ENCODE data around the gene CLCN1. TPM values are rescaled to one million over a fixed set of nuclear protein-coding genes. Genes with fewer than 3 reads are reported as not detected.

CLCN1 gene
- total RNA-seq, 4 donors from 2014 or later = 0.92 to 2.9 (median 1.7) TPM

DNA sequence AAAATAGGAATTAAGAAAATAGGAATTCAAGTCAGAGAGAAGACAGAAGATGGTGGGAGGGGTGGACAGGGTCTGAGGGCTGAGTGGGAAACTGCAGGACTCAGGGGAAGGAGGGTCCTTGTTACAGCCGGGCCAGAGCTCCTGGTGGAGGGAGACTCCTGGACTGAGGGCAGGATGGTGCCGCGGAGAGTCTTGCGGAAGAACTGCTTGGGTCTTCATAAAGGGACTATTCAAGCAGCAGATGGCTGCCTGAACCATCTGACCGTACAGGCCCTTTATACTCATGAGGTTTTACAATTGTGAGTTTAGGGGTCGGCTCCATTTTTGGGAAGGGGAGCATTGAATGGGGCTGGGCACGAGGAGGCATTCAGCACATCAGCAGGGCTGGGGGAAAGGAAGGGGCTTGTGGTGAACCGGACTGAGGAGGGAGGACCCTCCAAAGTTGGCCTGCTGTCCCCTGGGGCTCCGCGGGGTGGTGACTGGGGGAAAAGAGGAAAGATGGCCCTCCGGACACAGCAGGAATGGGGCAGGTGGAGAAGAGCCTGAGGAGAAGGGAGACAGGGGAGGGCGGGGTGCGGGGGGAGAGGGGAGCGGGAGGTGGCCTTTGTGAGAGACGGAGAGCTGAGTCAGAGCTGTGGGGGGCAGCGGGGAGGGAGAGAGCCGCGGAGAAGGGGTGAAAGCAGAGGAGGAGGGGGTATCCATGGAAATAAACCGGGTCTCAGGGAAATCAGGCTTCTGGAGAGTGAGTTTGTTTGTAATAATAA is 45.1 kb downstream of the CLCN1 start:
- Histone ChIP-seq H3K9me3 (no peaks in the 10 kb centered on the region), H3K4me1 (peaks cover 5 to 10% of the 10 kb centered on the region in 2 donors), H3K36me3 (no peaks in the 10 kb centered on the region), H3K27ac (no peak overlapping the region), H3K27me3 (peaks cover 29 to 43% (median 39%) of the 10 kb centered on the region in 3 donors), H3K4me3 (no peak overlapping the region)
- in situ Hi-C loops (cut with MboI; ENCODE audit: low sequenced_read_pairs in 4 of 4) = no loop called here
- intact Hi-C loops (cut with DNase I; ENCODE audit: low total_unique reads) = no loop called here
- no peak for TF ChIP-seq POLR2A (IDR thresholded peaks at IDR 0.05)
- TF ChIP-seq, protein P1, sequence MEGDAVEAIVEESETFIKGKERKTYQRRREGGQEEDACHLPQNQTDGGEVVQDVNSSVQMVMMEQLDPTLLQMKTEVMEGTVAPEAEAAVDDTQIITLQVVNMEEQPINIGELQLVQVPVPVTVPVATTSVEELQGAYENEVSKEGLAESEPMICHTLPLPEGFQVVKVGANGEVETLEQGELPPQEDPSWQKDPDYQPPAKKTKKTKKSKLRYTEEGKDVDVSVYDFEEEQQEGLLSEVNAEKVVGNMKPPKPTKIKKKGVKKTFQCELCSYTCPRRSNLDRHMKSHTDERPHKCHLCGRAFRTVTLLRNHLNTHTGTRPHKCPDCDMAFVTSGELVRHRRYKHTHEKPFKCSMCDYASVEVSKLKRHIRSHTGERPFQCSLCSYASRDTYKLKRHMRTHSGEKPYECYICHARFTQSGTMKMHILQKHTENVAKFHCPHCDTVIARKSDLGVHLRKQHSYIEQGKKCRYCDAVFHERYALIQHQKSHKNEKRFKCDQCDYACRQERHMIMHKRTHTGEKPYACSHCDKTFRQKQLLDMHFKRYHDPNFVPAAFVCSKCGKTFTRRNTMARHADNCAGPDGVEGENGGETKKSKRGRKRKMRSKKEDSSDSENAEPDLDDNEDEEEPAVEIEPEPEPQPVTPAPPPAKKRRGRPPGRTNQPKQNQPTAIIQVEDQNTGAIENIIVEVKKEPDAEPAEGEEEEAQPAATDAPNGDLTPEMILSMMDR (IDR thresholded peaks at IDR 0.05 in 4 of 5, conservative IDR thresholded peaks at IDR 0.05 in 1 of 5) = no peak
- no peak for DNase-seq
- no peak for ATAC-seq

DNA sequence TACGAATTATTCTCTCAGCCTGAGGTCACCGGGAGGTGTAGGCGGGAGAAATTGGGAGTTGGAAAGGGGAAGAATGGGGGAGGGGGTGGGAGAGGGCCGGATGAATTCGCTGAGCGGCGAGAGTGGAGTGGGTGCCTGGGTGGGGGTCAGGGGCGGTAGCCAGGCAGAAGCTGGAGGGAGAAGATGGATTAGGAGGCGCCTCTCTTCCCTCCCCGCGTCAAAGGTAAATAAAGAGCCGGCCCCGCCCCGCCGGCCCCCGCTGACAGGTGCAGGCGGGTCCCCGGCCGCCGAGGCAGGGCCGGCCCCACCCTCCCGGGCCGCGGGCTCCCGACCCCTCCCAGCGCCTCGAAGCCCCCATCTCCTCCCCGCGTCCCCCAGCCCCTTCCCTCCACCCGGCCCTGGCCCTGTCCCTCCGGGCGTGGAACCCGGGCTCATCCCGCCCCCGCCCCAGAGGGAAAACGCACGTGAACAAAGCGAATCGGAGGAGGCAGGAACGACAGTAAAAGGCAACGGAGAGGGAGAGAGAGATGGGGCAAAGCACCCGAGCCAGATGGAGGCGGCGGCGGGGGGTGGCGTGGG is 45.7 kb downstream of the CLCN1 start:
- no peaks in the 10 kb centered on the region for H3K36me3 ChIP-seq
- intact Hi-C loops (cut with DNase I; ENCODE audit: low total_unique reads) (no loop called here), in situ Hi-C loops (cut with MboI; ENCODE audit: low sequenced_read_pairs in 4 of 4) (no loop called here)
- H3K4me3 ChIP-seq = peak overlapping the region; percentile 53 to 65 (median 58)
- H3K27ac ChIP-seq = no peak overlapping the region
- TF ChIP-seq, protein P1 (IDR thresholded peaks at IDR 0.05 in 4 of 5, conservative IDR thresholded peaks at IDR 0.05 in 1 of 5) = no peak
- no peak for TF ChIP-seq POLR2A (IDR thresholded peaks at IDR 0.05)
- DNase-seq = no peak
- H3K9me3 ChIP-seq = no peaks in the 10 kb centered on the region
- H3K4me1 ChIP-seq = peaks cover 5 to 10% of the 10 kb centered on the region in 2 donors
- ATAC-seq = no peak
- H3K27me3 ChIP-seq = peaks cover 29 to 43% (median 39%) of the 10 kb centered on the region in 3 donors

DNA sequence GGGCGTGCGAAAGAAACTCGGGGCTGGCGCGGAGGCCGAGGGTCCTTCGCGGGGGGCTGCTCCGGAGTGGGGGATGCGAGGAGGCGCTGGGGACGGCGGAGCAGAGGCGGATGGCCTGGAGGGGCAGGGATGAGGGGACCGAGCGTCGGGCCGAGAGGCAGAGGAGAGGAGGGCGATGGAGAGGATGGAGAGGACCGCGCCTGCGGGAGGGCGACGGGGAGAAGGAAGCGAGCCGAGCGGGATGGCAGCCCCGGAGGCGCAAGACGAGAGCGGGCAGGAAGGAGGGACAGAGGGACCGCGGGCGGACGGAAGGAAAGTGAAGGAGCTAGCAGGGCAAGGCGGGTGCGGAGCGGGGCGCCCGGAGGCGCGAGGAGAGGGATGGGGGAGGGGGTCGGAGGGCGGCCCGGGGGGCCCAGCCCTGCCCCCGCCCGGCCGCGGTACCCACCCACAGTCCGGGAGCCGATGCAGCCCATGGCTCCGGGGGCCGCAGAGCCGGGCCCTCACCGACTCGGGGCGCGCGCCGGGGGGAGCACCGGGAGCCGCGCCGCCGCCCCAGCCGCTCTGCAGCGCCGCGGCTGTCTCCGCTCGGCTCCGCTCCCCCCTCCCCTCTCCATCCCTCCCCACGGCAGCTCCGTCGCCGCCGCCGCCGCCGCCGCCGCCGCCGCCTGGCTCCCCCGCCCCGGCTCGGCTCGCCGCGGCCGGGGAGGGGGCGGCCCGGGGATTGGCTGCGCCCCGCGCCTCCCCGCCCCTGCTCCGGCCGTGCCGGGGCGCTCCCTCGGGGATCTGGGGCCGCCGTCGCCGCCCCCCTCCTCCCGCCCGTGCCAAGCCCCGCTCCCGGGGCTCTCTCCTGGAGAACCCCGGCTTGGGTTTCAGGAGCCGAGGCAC is 46.5 kb downstream of the CLCN1 start, which contains the start of gene FAM131B:
Gene FAM131B, minus strand, starts transcription at position 583 of the 885 bp plus-strand sequence. Its CDS starts 110 bp downstream, at position 473.
- TF ChIP-seq, protein P1 (IDR thresholded peaks at IDR 0.05 in 4 of 5, conservative IDR thresholded peaks at IDR 0.05 in 1 of 5) = no peak
- TF ChIP-seq POLR2A (IDR thresholded peaks at IDR 0.05) = no peak
- H3K4me3 ChIP-seq = peak within 1 kb of the TSS; percentile 53 to 65 (median 58)
- H3K4me1 ChIP-seq = peaks cover 5 to 10% of the 10 kb centered on the region in 2 donors
- peaks cover 29 to 43% (median 39%) of the 10 kb centered on the region in 3 donors for H3K27me3 ChIP-seq
- in situ Hi-C loops (cut with MboI; ENCODE audit: low sequenced_read_pairs in 4 of 4) (no loop called here), intact Hi-C loops (cut with DNase I; ENCODE audit: low total_unique reads) (no loop called here)
- DNase-seq (no peak), ATAC-seq (peak in 1 of 2 donors; percentile 32)
- H3K9me3 ChIP-seq = no peaks in the 10 kb centered on the region
- H3K27ac ChIP-seq = no peak within 1 kb of the TSS
- H3K36me3 ChIP-seq = no peaks in the 10 kb centered on the region

DNA sequence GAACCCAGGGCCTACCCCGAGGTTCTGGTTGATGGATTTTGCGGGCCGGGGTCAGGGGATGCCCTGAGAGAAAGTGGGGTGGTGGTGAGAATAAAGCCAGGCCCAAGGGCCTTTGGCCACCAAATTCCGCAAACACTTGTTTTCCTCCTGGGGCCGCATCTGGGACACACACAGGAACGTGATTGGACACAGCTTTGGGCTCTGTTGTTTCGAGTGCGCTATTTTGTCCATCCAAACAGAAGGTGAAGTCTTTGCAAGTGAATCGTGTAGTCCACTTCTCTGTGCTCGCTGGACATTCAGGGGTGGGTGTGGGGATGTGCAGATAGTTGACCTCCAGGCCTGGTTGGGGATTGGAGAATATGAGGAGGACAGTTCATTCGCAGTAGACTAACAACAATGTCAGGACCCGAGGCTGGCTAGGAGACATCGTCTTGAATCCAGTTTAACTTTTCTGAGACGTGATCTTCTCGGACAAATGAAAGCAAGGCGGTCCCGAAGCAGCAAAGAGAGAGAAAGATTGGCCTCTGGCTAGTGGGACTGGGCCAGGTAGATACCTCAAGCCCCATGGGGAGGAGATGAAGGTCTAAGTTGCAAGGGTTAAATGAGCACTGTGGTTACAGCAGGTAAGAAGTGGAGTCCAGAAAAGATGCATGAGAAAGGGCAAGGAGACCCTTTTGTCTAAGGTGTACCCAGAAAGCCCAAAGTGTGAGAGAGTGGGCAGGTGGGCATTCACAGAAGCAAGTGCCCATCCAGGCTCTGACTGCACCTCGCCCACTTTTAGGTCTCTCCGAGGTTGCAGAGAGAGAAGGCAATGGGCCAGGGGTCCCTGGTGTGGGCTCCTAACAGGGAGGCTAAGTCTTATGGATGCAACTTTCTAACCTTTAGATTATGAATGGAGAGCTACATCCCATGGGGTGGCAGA is 47.4 kb downstream of the CLCN1 start:
- intact Hi-C loops (cut with DNase I; ENCODE audit: low total_unique reads) (no loop called here), in situ Hi-C loops (cut with MboI; ENCODE audit: low sequenced_read_pairs in 4 of 4) (no loop called here)
- peak overlapping the region; percentile 34 to 59 (median 42) for H3K4me3 ChIP-seq
- H3K36me3 ChIP-seq = no peaks in the 10 kb centered on the region
- no peak for ATAC-seq
- peaks cover 29 to 43% (median 39%) of the 10 kb centered on the region in 3 donors for H3K27me3 ChIP-seq
- no peak overlapping the region for H3K27ac ChIP-seq
- TF ChIP-seq POLR2A (IDR thresholded peaks at IDR 0.05) = no peak
- TF ChIP-seq, protein P1 (IDR thresholded peaks at IDR 0.05 in 4 of 5, conservative IDR thresholded peaks at IDR 0.05 in 1 of 5) = no peak
- H3K9me3 ChIP-seq = no peaks in the 10 kb centered on the region
- peaks cover 5 to 10% of the 10 kb centered on the region in 2 donors for H3K4me1 ChIP-seq
- no peak for DNase-seq

All from gastrocnemius medialis (tissue), 4 donors.